AG09309 (cell line): ENCODE data around the gene ZC3H13.
A peak's percentile ranks its signal among the peaks of the same experiment; 100 is the strongest.

Experiments
- DNase-seq: peaks from one replicate; pipeline ENCODE4 v3.0.0-alpha.2; 2010; ENCODE audit warnings: low read depth
- H3K4me3 ChIP-seq: 2 replicates; pipeline ENCODE4 v1.5.1; 2011; ENCODE audit warnings: mild to moderate bottlenecking, low read depth, low read length, moderate library complexity; ENCODE audit not compliant: control insufficient read depth
- CTCF ChIP-seq: IDR thresholded peaks from 2 replicates; pipeline ENCODE4 v1.5.1; 2011; ENCODE audit warnings: mild to moderate bottlenecking, low read depth, low read length, inconsistent platforms; ENCODE audit not compliant: insufficient read depth, control insufficient read depth; ENCODE audit errors: missing control alignments

Gene ZC3H13

GRCh38 chr13:46022481-46022880, 30.1 kb downstream of the ZC3H13 start:
- no peak overlapping the region for H3K4me3 ChIP-seq
- DNase-seq, result no peak
- TF ChIP-seq CTCF, result no peak

GRCh38 chr13:46016216-46016615, 36.3 kb downstream of the ZC3H13 start:
- DNase-seq, result no peak
- no peak for TF ChIP-seq CTCF
- no peak overlapping the region for H3K4me3 ChIP-seq

- DNase-seq, result peak; percentile 5
These were observed 37.2 kb downstream of the ZC3H13 start for GRCh38 chr13:46015366-46015765.

GRCh38 chr13:46012404-46012803, 40.1 kb downstream of the ZC3H13 start:
- DNase-seq, result no peak
- no peak for TF ChIP-seq CTCF
- H3K4me3 ChIP-seq, result no peak overlapping the region

More at GRCh38 chr13:46015366-46015765, 37.2 kb downstream of the ZC3H13 start:
- no peak overlapping the region for H3K4me3 ChIP-seq
- no peak for TF ChIP-seq CTCF

GRCh38 chr13:46010148-46010547, 42.4 kb downstream of the ZC3H13 start:
- TF ChIP-seq CTCF, result peak; percentile 28
- H3K4me3 ChIP-seq, result no peak overlapping the region
- DNase-seq, result no peak

GRCh38 chr13:46008631-46009030, 43.9 kb downstream of the ZC3H13 start:
- no peak for DNase-seq
- TF ChIP-seq CTCF, result no peak
- H3K4me3 ChIP-seq, result no peak overlapping the region
